K562 (cell line): ENCODE measurements around the gene MKS1. TPM values are rescaled to one million over a fixed set of nuclear protein-coding genes. Genes with fewer than 3 reads are reported as not detected.
A peak's percentile ranks its signal among the peaks of the same experiment; 100 is the strongest.

Source experiments
- ARID1B ChIP-seq: fragments of 450-650 bp; IDR thresholded peaks from 2 replicates; pipeline ENCODE4 v1.6.1; 2016; ENCODE audit warnings: antibody characterized with exemption, mild to moderate bottlenecking, inconsistent platforms
- BMI1 ChIP-seq: fragments of 150-350 bp; IDR thresholded peaks from 2 replicates; pipeline ENCODE4 v1.6.1; 2014; ENCODE audit warnings: low read length
- DNMT1 ChIP-seq: fragments of 450-650 bp; IDR thresholded peaks from 2 replicates; pipeline ENCODE4 v1.6.1; 2016; ENCODE audit warnings: antibody characterized with exemption, mild to moderate bottlenecking
- ETV1 ChIP-seq: fragments of 450-650 bp; conservative IDR thresholded peaks from 2 replicates; pipeline ENCODE4 v1.6.1; 2016; ENCODE audit warnings: missing genetic modification characterization, control low read depth, low read depth, missing compliant biosample characterization
- ILK ChIP-seq: fragments of 450-650 bp; IDR thresholded peaks from 2 replicates; pipeline ENCODE4 v1.6.1; 2016; ENCODE audit warnings: missing genetic modification characterization, low read depth, mild to moderate bottlenecking, missing compliant biosample characterization, moderate library complexity, borderline replicate concordance
- LEF1 ChIP-seq: fragments of 450-650 bp; IDR thresholded peaks from 2 replicates; pipeline ENCODE4 v1.6.1; 2016; ENCODE audit warnings: mild to moderate bottlenecking
- MAFG ChIP-seq: fragments of 450-650 bp; conservative IDR thresholded peaks from 2 replicates; pipeline ENCODE4 v1.6.1; 2016; ENCODE audit warnings: missing genetic modification characterization, missing compliant biosample characterization
- MEF2D ChIP-seq: conservative IDR thresholded peaks from 2 replicates; pipeline ENCODE4 v1.6.1; 2016; ENCODE audit warnings: low read depth, missing genetic modification characterization, missing compliant biosample characterization
- NFATC3 ChIP-seq: fragments of 450-650 bp; IDR thresholded peaks from 2 replicates; pipeline ENCODE4 v1.6.1; 2017; ENCODE audit warnings: mild to moderate bottlenecking
- POLR2G ChIP-seq: fragments of 200-400 bp; formaldehyde crosslinking; IDR thresholded peaks from 2 replicates; pipeline ENCODE4 v1.6.1; 2017; ENCODE audit warnings: low read depth, mild to moderate bottlenecking, antibody characterized with exemption, low read length, moderate library complexity
- POLR3A ChIP-seq: IDR thresholded peaks from 2 replicates; pipeline ENCODE4 v1.6.1; 2011; ENCODE audit warnings: borderline replicate concordance, mild to moderate bottlenecking, moderate library complexity; ENCODE audit not compliant: insufficient read length, insufficient read depth; ENCODE audit errors: extremely low read depth
- RBM25 ChIP-seq: fragments of 200-400 bp; formaldehyde crosslinking; IDR thresholded peaks from 2 replicates; pipeline ENCODE4 v1.6.1; 2018; ENCODE audit warnings: low read length, low read depth, moderate library complexity; ENCODE audit not compliant: severe bottlenecking
- RNF2 ChIP-seq: sonication (generic); IDR thresholded peaks from 2 replicates; pipeline ENCODE4 v1.6.1; 2016
- SIRT6 ChIP-seq: IDR thresholded peaks from one replicate; pipeline ENCODE4 v1.6.1; 2012; ENCODE audit warnings: low read depth, mild to moderate bottlenecking, control low read depth, inconsistent platforms, low read length, moderate library complexity
- SRSF7 ChIP-seq: fragments of 200-400 bp; formaldehyde crosslinking; optimal IDR thresholded peaks from 2 replicates; pipeline ENCODE3; 2017; ENCODE audit warnings: mild to moderate bottlenecking, low read depth, low read length
- YY1 ChIP-seq, 3 experiments: IDR thresholded peaks; 2 replicates each; pipeline ENCODE4 v1.6.1; 2011; ENCODE audit warnings: low read length in 2 of 3, mild to moderate bottlenecking in 2 of 3, moderate library complexity in 2 of 3, borderline replicate concordance in 1 of 3, control low read depth in 1 of 3, low read depth in 1 of 3; ENCODE audit not compliant: insufficient read depth in 3 of 3, insufficient replicate concordance in 2 of 3, control insufficient read depth in 1 of 3, insufficient read length in 1 of 3; ENCODE audit errors: extremely low read depth in 1 of 3
- ZKSCAN3 ChIP-seq: fragments of 250-450 bp; sonication (Bioruptor Pico); IDR thresholded peaks from 2 replicates; pipeline ENCODE4 v1.4.0; 2020
- ZNF217 ChIP-seq: sonication (generic); formaldehyde crosslinking; IDR thresholded peaks from 2 replicates; pipeline ENCODE4 v1.8.0; 2022; ENCODE audit warnings: mild to moderate bottlenecking, missing genetic modification reagents
- ZSCAN32 ChIP-seq: fragments of 450-650 bp; formaldehyde crosslinking; IDR thresholded peaks from 2 replicates; pipeline ENCODE4 v1.4.0; 2020; ENCODE audit warnings: mild to moderate bottlenecking, moderate library complexity
- polyA plus RNA-seq, 8 experiments: library from polyadenylated mRNA; depleted of rRNA in 4 of 8; stranded (reverse) in 5 of 8; unstranded in 3 of 8; fragments of >200 nt; fragmentation: Nextera tagmentation in 2 of 8; fragmentation: Illumina TruSeq in 1 of 8; extraction: Ambion mirVana in 2 of 8; extraction: Trizol in 1 of 8; gene quantifications; 2 replicates each; pipeline versions ENCODE4 v1.2.1 to v1.2.3, GENCODE V29; 2011 to 2014; ENCODE audit warnings: inconsistent platforms in 1 of 8, missing spikeins in 1 of 8
- total RNA-seq, 7 experiments: library from RNA; depleted of rRNA in 6 of 7; stranded (reverse); fragments of >200 nt in 6 of 7; fragmentation: Illumina TruSeq in 2 of 7; extraction: Trizol in 2 of 7; gene quantifications; 2 replicates each; pipeline versions ENCODE4 v1.2.1 to v1.2.3, GENCODE V29; 2011 to 2021; ENCODE audit warnings: low replicate concordance in 1 of 7
- TF ChIP-seq, protein P1 (sequence below): fragments of 250-450 bp; sonication (Bioruptor Pico); IDR thresholded peaks from 2 replicates; pipeline ENCODE4 v1.6.1; 2021; ENCODE audit warnings: mild to moderate bottlenecking
- TF ChIP-seq, protein P2 (sequence below): fragments of 150-350 bp; IDR thresholded peaks from 2 replicates; pipeline ENCODE4 v1.6.1; 2014; ENCODE audit warnings: low read depth, mild to moderate bottlenecking, low read length, borderline replicate concordance
- TF ChIP-seq, protein P3 (sequence below): fragments of 200-400 bp; formaldehyde crosslinking; IDR thresholded peaks from 2 replicates; pipeline ENCODE4 v1.6.1; 2017; ENCODE audit warnings: mild to moderate bottlenecking, low read depth, low read length, moderate library complexity

Gene MKS1
- total and polyA plus RNA-seq, 9 of the 15 experiments (the other 6 are each of a cell fraction or from before 2014, with no cell fraction given): 16.3 to 31.0 (median 25.9) TPM

DNA sequence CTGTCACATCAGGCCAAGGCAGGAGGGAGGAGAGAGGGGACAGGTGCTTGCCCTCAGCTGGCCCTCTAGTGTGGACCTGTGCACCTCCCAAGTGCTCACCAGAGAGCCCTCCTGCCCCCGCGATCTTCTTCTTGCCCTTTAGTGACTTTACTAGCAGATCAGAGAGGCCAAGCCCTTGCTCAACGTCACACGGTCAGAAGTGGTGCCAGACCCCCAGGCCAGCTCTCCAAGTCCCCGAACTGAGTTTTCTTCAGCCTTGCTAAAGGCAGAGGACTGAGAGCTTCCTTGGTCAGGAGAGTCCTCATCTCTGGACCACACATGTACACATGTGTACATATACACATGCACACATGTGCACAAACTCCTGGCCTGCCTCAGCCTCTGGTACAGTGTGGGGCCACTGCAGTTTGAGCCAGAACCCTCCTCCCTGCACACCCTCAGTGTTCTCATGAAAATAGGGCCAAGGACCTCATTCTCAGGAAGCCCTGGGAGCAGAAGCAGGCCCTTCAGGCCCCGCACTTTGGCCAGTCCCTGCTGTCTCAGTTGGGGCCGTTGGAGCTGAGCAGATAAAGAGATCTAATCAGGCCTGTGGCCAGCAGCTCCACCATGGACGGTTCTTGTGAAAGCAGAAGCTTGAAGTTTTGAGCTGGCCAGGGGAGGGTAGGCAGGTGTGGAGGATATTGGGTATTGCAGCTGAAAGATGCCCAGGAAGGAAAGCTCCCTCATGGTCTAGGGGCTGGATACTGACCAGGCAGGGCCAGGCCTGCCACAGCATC is 33.9 kb downstream of the MKS1 start (continued):
- TF ChIP-seq YY1 (IDR thresholded peaks at IDR 0.05; ENCODE audit: borderline replicate concordance in 1 of 3, control insufficient read depth in 1 of 3, extremely low read depth in 1 of 3, insufficient read depth in 3 of 3, insufficient read length in 1 of 3, insufficient replicate concordance in 2 of 3, low read depth in 1 of 3, low read length in 2 of 3): no peak
- TF ChIP-seq BMI1: no peak
- peak; percentile 41; the same call in 1 of the 2 replicates for TF ChIP-seq LEF1
- TF ChIP-seq ZNF217 (CRISPR knock-in tag): no peak
- TF ChIP-seq ILK (tag): no peak
- TF ChIP-seq DNMT1: no peak
- TF ChIP-seq, protein P1, sequence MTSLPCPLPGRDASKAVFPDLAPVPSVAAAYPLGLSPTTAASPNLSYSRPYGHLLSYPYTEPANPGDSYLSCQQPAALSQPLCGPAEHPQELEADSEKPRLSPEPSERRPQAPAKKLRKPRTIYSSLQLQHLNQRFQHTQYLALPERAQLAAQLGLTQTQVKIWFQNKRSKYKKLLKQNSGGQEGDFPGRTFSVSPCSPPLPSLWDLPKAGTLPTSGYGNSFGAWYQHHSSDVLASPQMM (CRISPR knock-in tag): no peak
- peak; percentile 59 for TF ChIP-seq ARID1B
- no peak for TF ChIP-seq ZSCAN32
- TF ChIP-seq SRSF7: no peak
- no peak for TF ChIP-seq ZKSCAN3
- no peak for TF ChIP-seq NFATC3
- TF ChIP-seq ETV1 (tag): no peak
- TF ChIP-seq, protein P2, sequence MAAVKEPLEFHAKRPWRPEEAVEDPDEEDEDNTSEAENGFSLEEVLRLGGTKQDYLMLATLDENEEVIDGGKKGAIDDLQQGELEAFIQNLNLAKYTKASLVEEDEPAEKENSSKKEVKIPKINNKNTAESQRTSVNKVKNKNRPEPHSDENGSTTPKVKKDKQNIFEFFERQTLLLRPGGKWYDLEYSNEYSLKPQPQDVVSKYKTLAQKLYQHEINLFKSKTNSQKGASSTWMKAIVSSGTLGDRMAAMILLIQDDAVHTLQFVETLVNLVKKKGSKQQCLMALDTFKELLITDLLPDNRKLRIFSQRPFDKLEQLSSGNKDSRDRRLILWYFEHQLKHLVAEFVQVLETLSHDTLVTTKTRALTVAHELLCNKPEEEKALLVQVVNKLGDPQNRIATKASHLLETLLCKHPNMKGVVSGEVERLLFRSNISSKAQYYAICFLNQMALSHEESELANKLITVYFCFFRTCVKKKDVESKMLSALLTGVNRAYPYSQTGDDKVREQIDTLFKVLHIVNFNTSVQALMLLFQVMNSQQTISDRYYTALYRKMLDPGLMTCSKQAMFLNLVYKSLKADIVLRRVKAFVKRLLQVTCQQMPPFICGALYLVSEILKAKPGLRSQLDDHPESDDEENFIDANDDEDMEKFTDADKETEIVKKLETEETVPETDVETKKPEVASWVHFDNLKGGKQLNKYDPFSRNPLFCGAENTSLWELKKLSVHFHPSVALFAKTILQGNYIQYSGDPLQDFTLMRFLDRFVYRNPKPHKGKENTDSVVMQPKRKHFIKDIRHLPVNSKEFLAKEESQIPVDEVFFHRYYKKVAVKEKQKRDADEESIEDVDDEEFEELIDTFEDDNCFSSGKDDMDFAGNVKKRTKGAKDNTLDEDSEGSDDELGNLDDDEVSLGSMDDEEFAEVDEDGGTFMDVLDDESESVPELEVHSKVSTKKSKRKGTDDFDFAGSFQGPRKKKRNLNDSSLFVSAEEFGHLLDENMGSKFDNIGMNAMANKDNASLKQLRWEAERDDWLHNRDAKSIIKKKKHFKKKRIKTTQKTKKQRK: no peak
- no peak for TF ChIP-seq RBM25
- TF ChIP-seq, protein P3, sequence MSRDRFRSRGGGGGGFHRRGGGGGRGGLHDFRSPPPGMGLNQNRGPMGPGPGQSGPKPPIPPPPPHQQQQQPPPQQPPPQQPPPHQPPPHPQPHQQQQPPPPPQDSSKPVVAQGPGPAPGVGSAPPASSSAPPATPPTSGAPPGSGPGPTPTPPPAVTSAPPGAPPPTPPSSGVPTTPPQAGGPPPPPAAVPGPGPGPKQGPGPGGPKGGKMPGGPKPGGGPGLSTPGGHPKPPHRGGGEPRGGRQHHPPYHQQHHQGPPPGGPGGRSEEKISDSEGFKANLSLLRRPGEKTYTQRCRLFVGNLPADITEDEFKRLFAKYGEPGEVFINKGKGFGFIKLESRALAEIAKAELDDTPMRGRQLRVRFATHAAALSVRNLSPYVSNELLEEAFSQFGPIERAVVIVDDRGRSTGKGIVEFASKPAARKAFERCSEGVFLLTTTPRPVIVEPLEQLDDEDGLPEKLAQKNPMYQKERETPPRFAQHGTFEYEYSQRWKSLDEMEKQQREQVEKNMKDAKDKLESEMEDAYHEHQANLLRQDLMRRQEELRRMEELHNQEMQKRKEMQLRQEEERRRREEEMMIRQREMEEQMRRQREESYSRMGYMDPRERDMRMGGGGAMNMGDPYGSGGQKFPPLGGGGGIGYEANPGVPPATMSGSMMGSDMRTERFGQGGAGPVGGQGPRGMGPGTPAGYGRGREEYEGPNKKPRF: no peak
- TF ChIP-seq RNF2: peak; percentile 86; the same call in 1 of the 2 replicates
- TF ChIP-seq SIRT6: no peak
- TF ChIP-seq MAFG: no peak
- no peak for TF ChIP-seq MEF2D (tag)
- TF ChIP-seq POLR2G: no peak
- TF ChIP-seq POLR3A: no peak
